Adrenal gland (tissue), 5 donors: ENCODE measurements around the gene PRPS1.

Experiments
- CTCF ChIP-seq, 6 experiments: fragments of 450-650 bp in 4 of 6; fragments of 200-600 bp in 2 of 6; sonication (generic) in 1 of 6; IDR thresholded peaks; 1 replicate in 5 of 6; 2 replicates in 1 of 6; pipeline versions ENCODE4 v1.5.1 to v1.8.0; 2016 to 2021; ENCODE audit warnings: antibody characterized with exemption in 6 of 6, mild to moderate bottlenecking in 2 of 6, moderate library complexity in 1 of 6
- POLR2A ChIP-seq, 2 donors: fragments of 450-650 bp; IDR thresholded peaks; one replicate each; pipeline ENCODE4 v1.6.1; 2017; ENCODE audit warnings: antibody characterized with exemption in 2 of 2, mild to moderate bottlenecking in 2 of 2, moderate library complexity in 1 of 2
- donor health status: DM: no; HTN: no; CAD: no.

DNA sequence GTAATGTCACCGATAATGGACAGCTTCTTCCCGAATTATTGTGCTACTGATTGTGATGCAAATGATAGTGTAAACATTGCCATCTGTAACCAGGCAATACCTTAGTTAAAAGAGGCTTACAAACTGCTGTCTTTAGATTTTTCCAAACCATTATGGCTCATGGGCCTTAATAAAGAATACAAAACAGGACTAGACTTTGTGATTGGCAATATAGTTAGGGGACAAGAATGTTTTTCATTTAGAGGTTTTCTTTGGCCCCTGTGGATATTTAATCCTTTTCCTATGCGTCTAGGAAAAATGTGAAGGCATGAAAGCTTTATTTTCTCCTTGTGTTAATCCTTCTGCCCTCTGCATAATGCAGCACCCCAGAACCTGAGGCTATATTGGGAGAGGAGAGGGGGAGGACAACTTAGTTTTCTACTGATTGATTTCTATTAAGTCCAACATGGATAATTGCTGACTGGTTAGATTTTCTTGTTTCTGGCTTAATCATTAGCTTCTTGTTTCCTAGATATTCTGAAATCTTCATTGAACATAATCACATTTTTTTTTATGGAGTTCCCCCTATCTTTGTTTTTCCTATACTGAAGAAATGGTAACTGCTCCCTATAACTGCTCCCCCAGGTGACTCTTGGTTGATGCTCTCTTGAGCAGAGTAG, 1.9 kb downstream of the PRPS1 start:
- TF ChIP-seq CTCF (IDR thresholded peaks at IDR 0.05) (no peak), POLR2A (IDR thresholded peaks at IDR 0.05) (no peak)
